ACHN (cell line): ENCODE results near the gene ACTR8.

ENCODE experiments used
- DNase-seq: peaks from one replicate; pipeline ENCODE4 v3.0.0-alpha.2; 2015
- in situ Hi-C: cut with HindIII; loops from 2 replicates; pipeline ENCODE4 v1.10.0; 2017; ENCODE audit warnings: low sequenced_read_pairs, low pct_ligation_motif_present, low pct_unique_long_range_greater_than_20kb

The ACTR8 gene

GRCh38 chr3:53842436-53843194 is 39.3 kb downstream of the ACTR8 start:
- peak; percentile 4 for DNase-seq
- in situ Hi-C loops, result no loop called here

- no peak for DNase-seq
- in situ Hi-C loops, result no loop called here
These were observed 40.7 kb downstream of the ACTR8 start for GRCh38 chr3:53841296-53841695.

- in situ Hi-C loops, result no loop called here
- DNase-seq, result no peak
These were observed 44.6 kb downstream of the ACTR8 start for GRCh38 chr3:53837331-53837730.

GRCh38 chr3:53836084-53836872 is 45.7 kb downstream of the ACTR8 start:
- no peak for DNase-seq
- in situ Hi-C loops, result no loop called here

- DNase-seq, result no peak
- in situ Hi-C loops, result no loop called here
These were observed 46.7 kb downstream of the ACTR8 start for GRCh38 chr3:53835257-53835656.

DNA sequence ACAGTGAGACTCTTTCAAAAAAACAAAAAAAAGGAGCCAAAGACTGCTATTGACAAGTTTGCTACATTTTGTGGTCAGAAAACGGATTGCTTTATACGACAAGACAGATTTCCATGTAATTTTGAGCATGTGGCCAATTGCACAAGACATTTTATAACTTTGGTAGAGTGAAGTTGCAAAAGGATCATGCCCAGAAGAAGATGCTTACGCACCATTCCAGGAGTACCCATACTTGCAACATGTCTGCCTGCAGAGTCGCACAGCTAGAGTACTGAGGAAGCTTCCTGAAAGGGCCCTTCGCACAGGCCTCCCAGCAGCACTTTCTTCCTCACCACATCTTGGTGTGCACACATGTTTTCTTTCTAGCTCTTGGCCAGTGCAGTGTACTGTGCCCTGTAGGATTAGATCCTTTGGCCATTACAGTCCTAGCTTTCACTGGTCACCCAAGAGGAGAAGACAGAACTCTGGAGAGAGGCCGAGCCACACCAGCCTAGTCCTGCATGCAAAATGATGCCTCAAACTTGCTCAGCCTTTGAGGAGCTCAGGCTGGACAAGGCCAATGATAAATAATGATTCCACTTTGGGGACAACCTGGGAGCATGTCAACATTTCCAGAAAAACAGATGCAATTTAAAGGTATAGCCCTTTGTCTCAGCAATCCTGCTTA is 47.4 kb downstream of the ACTR8 start:
- in situ Hi-C loops, result no loop called here
- DNase-seq, result no peak

DNA sequence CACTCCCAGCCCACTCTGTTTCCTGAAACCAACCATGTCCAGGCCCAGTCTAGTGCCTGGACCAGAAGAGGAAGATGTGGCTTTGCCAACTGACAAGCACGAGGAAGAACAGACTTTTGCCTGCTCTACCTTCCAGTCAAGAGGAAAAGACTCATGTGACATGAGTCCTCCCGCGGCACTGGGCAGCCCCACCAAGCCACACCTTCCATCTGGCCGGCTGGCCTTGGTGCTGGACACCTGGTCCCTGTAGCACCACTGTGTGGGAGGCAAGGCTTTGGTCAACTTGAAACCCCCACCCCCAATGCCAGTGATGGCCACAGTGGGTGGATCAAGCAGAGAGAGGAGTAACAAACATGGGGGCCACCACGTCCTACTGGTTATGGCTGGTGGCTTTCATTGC is 48.3 kb downstream of the ACTR8 start:
- in situ Hi-C loops, result no loop called here
- DNase-seq, result no peak

DNA sequence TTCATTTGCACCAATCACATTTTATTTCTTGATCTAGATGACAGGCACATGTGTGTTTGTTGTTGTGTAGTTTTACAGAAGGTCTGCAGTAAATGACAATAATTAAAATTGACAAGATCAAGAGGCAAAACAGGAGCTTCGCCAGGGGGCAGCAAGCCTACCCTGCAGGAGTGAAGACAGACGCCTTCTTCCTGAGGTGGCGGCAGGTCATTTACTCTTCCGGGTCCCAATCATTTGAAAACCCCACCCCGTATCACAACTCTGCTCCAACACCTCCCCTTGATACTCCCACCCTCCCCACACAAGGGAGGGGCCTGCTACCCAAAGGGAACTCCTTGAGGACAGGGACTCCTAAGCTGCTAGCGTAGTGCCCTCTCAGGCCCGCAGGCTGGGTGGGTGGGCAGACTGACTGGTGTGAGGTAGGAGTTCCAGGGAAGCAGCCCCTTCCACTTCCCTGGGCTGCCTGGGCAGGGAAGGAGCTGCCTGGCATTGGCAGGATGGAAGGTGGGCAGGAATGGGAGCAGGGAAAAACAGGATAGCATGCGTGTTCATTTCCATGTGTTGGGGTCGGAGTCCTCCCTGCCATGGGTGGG is 48.8 kb downstream of the ACTR8 start:
- in situ Hi-C loops, result no loop called here
- DNase-seq, result no peak

DNA sequence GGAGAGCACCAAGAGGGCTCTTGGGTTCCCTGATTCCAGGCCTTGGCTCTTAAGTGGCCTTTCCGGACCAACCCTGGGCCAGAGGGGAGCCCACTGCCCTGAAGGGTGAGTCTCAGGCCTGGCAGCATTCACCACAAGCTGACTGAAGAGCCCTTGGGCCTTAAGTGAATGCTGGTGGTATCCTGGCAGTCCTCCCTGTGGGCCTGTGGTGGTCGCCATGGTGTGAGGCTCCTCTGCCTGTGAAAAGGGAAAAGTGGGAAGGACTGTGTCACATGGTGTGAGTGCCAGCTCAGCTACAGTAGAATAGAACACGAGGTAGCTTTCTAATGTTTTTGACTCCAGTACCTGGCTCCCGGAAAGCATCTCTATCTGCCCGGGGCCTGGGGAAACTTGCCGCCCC is 51.0 kb downstream of the ACTR8 start:
- DNase-seq, result no peak
- in situ Hi-C loops, result no loop called here

- no peak for DNase-seq
- in situ Hi-C loops, result no loop called here
These were observed 52.3 kb downstream of the ACTR8 start for GRCh38 chr3:53829605-53830004.

DNA sequence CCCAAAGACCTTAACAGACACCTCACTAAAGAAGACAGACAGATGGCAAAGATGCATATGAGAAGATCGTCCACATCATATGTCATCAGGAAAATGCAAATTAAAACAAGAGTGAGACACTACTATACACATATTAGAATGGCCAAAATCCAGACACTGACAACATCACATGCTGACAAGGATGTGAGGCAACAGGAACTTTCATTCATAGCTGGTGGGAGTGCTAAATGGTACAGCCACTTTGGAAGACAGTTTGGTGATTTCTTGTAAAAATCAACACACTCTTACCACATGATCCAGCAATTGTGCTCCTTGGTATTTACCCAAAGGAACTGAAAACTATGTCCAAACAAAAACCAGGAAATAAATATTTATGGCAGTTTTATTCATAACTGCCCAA is 53.4 kb downstream of the ACTR8 start:
- in situ Hi-C loops, result no loop called here

DNA sequence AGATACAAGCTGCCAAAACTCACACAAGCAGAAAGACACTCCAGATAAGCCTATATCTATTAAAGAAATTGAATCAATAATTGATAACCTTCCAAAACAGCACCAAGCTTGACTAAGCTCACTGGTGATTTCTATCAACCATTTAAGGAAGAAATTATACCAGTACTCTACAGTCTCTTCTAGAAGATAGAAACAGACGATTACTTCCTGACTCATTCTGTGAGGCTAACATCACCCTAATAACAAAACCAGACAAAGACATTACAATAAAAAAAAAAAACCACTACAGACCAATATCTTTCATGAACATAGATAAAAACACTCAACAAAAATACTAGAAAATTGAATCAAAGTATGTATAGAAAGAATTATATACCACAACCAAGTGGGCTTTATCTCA is 55.9 kb downstream of the ACTR8 start:
- no peak for DNase-seq
- in situ Hi-C loops, result no loop called here

More for the DNA sequence above, 53.4 kb downstream of the ACTR8 start:
- no peak for DNase-seq

DNA sequence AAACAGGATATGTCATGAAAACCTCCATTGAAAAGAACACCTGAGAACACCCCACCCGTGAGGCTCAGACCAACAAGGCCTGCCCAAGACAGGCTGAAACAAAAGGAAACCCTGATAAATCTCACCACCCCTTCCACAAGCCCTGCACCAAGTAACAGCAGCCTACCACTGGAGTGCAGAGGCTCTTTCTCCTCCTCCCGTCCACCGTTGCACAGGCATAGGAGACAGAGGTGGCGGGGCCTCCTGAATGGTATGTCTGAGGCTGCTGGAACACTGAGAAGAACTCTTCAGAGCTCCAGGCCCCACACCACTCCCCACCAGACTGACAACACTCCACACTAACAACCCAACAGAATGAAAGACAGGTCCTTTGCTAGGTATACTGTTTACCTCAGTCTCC is 57.2 kb downstream of the ACTR8 start:
- in situ Hi-C loops, result no loop called here
- no peak for DNase-seq

DNA sequence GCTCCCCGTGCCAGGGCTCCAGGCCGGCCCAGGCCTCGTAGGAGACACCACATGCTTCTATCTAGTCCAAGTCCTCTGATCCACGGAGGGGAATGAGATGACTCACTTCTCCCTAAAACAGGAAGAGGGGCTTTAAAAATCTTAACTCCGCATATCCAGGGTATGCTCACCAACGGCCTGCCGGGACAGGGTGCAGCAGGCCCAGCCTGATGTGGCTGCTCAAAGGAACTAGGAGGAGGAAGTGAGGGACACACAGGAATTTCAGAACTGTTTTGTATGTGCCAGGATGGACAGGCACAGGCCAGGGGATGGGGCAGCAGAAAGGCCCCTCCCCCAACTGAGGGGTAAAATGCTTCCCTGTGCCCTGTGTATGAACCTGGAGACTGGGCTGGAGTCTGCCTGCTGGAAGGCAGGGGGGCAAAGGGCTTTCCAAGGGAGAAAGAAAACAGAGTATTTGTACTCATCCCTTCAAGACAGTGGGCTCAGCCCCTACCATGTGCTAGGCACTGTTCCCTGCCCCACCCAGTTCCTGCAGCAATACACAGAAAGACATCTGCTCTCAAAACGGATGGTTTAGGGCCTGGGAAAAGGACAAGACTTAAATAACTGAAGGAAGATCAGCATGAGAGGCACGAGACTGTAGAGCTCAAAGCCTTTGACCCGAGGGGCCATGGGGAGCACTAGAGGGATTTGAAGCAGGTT is 57.8 kb downstream of the ACTR8 start:
- DNase-seq, result no peak
- in situ Hi-C loops, result no loop called here

DNA sequence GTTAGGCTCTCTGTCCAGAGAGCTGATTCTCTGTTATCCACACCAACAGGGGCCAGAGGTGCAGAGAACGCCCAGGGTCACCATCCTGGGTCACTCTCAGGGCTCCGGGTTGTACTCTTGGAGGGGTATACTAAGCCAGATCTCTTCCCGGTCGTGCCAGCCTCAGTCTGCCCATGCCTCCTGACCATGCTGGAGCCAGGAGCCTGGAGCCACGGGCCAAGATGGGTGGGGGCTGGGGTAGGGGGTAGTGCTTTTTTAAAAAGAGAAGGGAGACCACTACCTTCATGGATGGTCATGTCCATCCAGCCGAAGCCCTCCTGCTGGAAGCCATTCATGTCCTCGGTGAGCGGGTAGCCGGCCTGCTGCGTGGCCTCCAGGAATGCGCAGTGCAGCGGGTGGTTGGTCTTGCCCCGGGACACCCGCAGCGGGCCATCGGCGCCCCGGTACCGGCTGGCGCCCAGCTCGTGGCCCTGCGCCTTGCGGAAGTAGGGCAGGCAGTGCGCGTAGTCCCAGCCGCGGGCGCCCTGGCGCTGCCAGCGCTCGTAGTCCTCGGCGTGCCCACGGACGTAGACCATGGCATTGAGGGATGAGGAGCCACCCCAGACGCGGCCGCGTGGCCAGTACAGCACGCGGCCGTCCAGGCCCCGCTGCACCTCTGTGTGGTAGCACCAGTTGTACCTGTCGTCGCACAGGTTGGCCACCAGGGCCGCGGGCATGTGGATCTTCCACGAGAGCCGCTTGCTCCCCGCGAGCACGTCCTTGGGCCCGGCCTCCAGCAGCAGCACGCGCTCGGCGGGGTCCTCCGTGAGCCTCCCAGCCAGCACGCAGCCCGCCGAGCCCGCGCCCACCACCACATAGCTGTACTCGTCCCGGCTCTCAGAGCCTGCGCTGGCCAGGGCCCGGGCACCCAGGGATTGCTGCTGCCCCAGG is 58.7 kb downstream of the ACTR8 start:
- in situ Hi-C loops, result no loop called here
- no peak for DNase-seq

DNA sequence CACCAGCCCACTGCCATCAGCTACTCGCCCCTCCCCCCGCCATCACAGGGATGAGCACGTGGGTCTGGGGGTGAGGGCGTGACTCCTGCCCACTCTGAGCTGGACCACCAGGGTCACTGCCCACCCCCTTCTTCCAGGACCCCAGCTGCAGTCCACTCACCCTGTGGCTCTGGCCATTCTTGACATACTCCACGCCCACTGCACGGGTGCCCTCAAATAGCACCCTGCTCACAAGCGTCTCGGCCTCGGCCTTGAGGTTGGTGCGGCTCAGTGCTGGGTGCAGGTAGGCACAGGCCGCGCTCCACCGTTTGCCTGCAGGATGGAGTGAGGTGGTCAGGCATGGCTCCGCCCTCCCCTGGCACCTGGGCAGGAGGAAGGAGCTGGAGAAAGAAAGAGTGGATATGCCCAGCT is 59.6 kb downstream of the ACTR8 start:
- DNase-seq, result no peak
- in situ Hi-C loops, result no loop called here

DNA sequence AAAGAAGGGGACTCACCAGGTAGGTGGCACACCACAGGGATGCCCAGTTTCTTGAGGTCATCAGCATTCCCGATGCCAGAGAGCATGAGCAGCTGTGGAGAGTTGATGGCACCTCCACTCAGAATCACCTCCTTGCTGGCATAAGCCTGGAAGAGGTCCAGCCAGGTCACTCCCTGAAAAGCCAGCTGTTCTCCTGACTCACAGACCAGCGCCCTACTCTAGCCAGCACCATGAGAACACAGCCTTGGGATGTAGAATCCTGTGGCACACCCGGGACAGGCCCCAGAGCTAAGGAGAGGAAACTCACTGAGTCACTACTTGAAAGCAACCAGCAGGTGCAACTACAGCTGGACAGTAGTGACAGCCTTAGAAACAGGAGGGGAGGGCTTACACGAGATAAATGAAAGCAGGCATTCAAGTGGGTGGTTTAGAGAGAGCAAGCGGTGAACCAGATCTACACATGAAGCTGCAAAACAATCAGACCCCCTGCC is 60.3 kb downstream of the ACTR8 start:
- in situ Hi-C loops, result no loop called here
- no peak for DNase-seq
